HepG2 (cell line): ENCODE measurements around the gene ASH1L. TPM values are rescaled to one million over a fixed set of nuclear protein-coding genes. Genes with fewer than 3 reads are reported as not detected.

Source experiments
- BRCA1 ChIP-seq: sonication (generic); formaldehyde crosslinking; IDR thresholded peaks from 2 replicates; pipeline ENCODE4 v1.4.0; 2020; ENCODE audit warnings: missing genetic modification reagents
- ELF3 ChIP-seq: IDR thresholded peaks from 2 replicates; pipeline ENCODE4 v1.6.1; 2016; ENCODE audit warnings: missing genetic modification reagents, missing compliant biosample characterization
- FOXO4 ChIP-seq: sonication (generic); formaldehyde crosslinking; conservative IDR thresholded peaks from 2 replicates; pipeline ENCODE4 v1.8.1; 2023; ENCODE audit warnings: missing genetic modification reagents
- KIAA2018 ChIP-seq: sonication (generic); formaldehyde crosslinking; IDR thresholded peaks from 2 replicates; pipeline ENCODE4 v1.5.0; 2020; ENCODE audit warnings: mild to moderate bottlenecking, missing genetic modification reagents, borderline replicate concordance
- MAFK ChIP-seq, 2 experiments: IDR thresholded peaks in 1 of 2; conservative IDR thresholded peaks in 1 of 2; 2 replicates each; pipeline ENCODE4 v1.6.1; 2011; ENCODE audit warnings: improper control_type of control experiment in 2 of 2, low read length in 2 of 2
- NR3C1 ChIP-seq: sonication (generic); formaldehyde crosslinking; IDR thresholded peaks from 2 replicates; pipeline ENCODE4 v1.4.0; 2020; ENCODE audit warnings: missing genetic modification reagents
- RNF2 ChIP-seq: fragments of 450-650 bp; conservative IDR thresholded peaks from 2 replicates; pipeline ENCODE4 v1.6.1; 2016; ENCODE audit warnings: low read depth
- RXRB ChIP-seq: IDR thresholded peaks from 2 replicates; pipeline ENCODE4 v1.6.1; 2016; ENCODE audit warnings: borderline replicate concordance, missing genetic modification reagents, missing compliant biosample characterization
- SIN3A ChIP-seq: IDR thresholded peaks from 2 replicates; pipeline ENCODE4 v1.6.1; 2011; ENCODE audit warnings: low read depth, mild to moderate bottlenecking, control low read depth, low read length, borderline replicate concordance
- THYN1 ChIP-seq: sonication (generic); formaldehyde crosslinking; IDR thresholded peaks from 2 replicates; pipeline ENCODE4 v1.8.1; 2023; ENCODE audit warnings: low read depth, mild to moderate bottlenecking, moderate library complexity, missing genetic modification reagents, borderline replicate concordance
- XRCC5 ChIP-seq: fragments of 200-400 bp; formaldehyde crosslinking; optimal IDR thresholded peaks from 2 replicates; pipeline ENCODE3; 2017; ENCODE audit warnings: mild to moderate bottlenecking, low read length
- ZBTB42 ChIP-seq: sonication (generic); formaldehyde crosslinking; IDR thresholded peaks from 2 replicates; pipeline ENCODE4 v1.5.0; 2020; ENCODE audit warnings: mild to moderate bottlenecking, missing genetic modification reagents
- ZNF354B ChIP-seq: sonication (generic); formaldehyde crosslinking; IDR thresholded peaks from 2 replicates; pipeline ENCODE4 v1.8.0; 2022; ENCODE audit warnings: mild to moderate bottlenecking, missing genetic modification reagents
- ZNF431 ChIP-seq: sonication (generic); formaldehyde crosslinking; IDR thresholded peaks from 2 replicates; pipeline ENCODE4 v1.9.0; 2022; ENCODE audit warnings: missing genetic modification reagents, low read depth, mild to moderate bottlenecking, borderline replicate concordance
- ZNF709 ChIP-seq: sonication (generic); formaldehyde crosslinking; IDR thresholded peaks from 2 replicates; pipeline ENCODE4 v1.5.0; 2020; ENCODE audit warnings: mild to moderate bottlenecking, missing genetic modification reagents
- ZNF782 ChIP-seq: sonication (generic); formaldehyde crosslinking; IDR thresholded peaks from 2 replicates; pipeline ENCODE4 v1.4.0; 2020; ENCODE audit warnings: missing genetic modification reagents, mild to moderate bottlenecking, borderline replicate concordance
- polyA plus RNA-seq, 8 experiments: library from polyadenylated mRNA; depleted of rRNA in 3 of 8; stranded (reverse) in 7 of 8; unstranded in 1 of 8; fragments of >200 nt; fragmentation: Illumina TruSeq in 4 of 8; extraction: Trizol in 4 of 8; gene quantifications; 2 replicates each; pipeline versions ENCODE4 v1.2.1 to v1.2.3, GENCODE V29; 2011 to 2016; ENCODE audit warnings: low read depth in 4 of 8, missing spikeins in 1 of 8, mixed read lengths in 1 of 8; ENCODE audit not compliant: insufficient read depth in 1 of 8
- total RNA-seq, 5 experiments: library from RNA; depleted of rRNA; stranded (reverse); fragments of >200 nt; fragmentation: Illumina TruSeq; extraction: Trizol; gene quantifications; 2 replicates each; pipeline ENCODE4 v1.2.3, GENCODE V29; 2016; ENCODE audit warnings: low read depth in 1 of 5
- TF ChIP-seq, protein P1 (sequence below): sonication (generic); formaldehyde crosslinking; IDR thresholded peaks from 2 replicates; pipeline ENCODE4 v1.8.0; 2023; ENCODE audit warnings: mild to moderate bottlenecking, missing genetic modification reagents
- TF ChIP-seq, protein P2 (sequence below): sonication (generic); formaldehyde crosslinking; IDR thresholded peaks from 2 replicates; pipeline ENCODE4 v1.4.0; 2020; ENCODE audit warnings: missing genetic modification reagents

Gene ASH1L
- total and polyA plus RNA-seq, 2 of the 13 experiments (the other 11 are each of a cell fraction or from before 2014, with no cell fraction given) = 10.2 to 15.3 TPM

DNA sequence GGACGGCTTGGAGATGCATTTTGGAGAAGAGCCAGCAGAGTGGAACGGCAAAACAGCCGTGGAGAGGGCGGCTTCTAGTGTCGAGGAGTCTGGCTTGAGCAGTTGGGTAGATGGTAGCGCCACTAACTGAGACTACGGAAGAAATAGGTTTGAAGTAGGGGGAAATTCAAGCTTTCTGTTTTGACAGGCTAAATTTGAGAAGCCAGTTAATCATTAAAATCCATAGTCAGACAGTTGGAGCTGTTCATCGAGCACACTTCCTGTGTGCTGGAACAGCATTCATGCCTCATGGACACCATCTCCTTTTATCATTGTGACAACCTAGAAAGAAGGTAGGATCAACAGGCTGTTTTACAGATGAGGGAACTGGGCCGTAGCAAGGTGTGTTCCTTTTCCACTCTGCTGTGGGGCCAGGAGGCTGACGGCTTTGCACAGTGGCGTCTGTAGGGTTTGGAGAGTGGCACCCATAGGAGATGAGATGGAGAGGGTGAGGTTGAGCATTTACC, 258.0 kb downstream of the ASH1L start (continued):
- TF ChIP-seq KIAA2018 (CRISPR knock-in tag) (no peak), FOXO4 (no peak), ZNF782 (CRISPR knock-in tag) (0 out of 2 replicates have a peak, but pooled peaks have one; percentile 39), MAFK (conservative IDR thresholded peaks at IDR 0.05 in 1 of 2, IDR thresholded peaks at IDR 0.05 in 1 of 2; ENCODE audit: low read length in 2 of 2) (no peak), ZBTB42 (CRISPR knock-in tag) (no peak), THYN1 (CRISPR knock-in tag) (no peak), ELF3 (CRISPR knock-in tag) (0 out of 2 replicates have a peak, but pooled peaks have one; percentile 35), BRCA1 (CRISPR knock-in tag) (no peak), XRCC5 (no peak), NR3C1 (CRISPR knock-in tag) (no peak), RXRB (peak; percentile 46; the same call in 1 of the 2 replicates), ZNF709 (CRISPR knock-in tag) (no peak), ZNF354B (CRISPR knock-in tag) (no peak), ZNF431 (CRISPR knock-in tag) (0 out of 2 replicates have a peak, but pooled peaks have one; percentile 33), SIN3A (peak; percentile 65; the same call in 1 of the 2 replicates), RNF2 (no peak)
- TF ChIP-seq, protein P1, sequence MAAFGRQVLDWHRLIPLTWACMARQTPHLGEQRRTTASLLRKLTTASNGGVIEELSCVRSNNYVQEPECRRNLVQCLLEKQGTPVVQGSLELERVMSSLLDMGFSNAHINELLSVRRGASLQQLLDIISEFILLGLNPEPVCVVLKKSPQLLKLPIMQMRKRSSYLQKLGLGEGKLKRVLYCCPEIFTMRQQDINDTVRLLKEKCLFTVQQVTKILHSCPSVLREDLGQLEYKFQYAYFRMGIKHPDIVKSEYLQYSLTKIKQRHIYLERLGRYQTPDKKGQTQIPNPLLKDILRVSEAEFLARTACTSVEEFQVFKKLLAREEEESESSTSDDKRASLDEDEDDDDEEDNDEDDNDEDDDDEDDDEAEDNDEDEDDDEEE (CRISPR knock-in tag) = no peak
- TF ChIP-seq, protein P2, sequence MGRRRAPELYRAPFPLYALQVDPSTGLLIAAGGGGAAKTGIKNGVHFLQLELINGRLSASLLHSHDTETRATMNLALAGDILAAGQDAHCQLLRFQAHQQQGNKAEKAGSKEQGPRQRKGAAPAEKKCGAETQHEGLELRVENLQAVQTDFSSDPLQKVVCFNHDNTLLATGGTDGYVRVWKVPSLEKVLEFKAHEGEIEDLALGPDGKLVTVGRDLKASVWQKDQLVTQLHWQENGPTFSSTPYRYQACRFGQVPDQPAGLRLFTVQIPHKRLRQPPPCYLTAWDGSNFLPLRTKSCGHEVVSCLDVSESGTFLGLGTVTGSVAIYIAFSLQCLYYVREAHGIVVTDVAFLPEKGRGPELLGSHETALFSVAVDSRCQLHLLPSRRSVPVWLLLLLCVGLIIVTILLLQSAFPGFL (CRISPR knock-in tag) = no peak
